ENCODE measurements around the gene KDM4B. TPM values are rescaled to one million over a fixed set of nuclear protein-coding genes. Genes with fewer than 3 reads are reported as not detected.
A peak's percentile ranks its signal among the peaks of the same experiment; 100 is the strongest.

Gene KDM4B
- total and polyA plus RNA-seq, 2 donors, result 14.3 to 19.5 TPM

DNA sequence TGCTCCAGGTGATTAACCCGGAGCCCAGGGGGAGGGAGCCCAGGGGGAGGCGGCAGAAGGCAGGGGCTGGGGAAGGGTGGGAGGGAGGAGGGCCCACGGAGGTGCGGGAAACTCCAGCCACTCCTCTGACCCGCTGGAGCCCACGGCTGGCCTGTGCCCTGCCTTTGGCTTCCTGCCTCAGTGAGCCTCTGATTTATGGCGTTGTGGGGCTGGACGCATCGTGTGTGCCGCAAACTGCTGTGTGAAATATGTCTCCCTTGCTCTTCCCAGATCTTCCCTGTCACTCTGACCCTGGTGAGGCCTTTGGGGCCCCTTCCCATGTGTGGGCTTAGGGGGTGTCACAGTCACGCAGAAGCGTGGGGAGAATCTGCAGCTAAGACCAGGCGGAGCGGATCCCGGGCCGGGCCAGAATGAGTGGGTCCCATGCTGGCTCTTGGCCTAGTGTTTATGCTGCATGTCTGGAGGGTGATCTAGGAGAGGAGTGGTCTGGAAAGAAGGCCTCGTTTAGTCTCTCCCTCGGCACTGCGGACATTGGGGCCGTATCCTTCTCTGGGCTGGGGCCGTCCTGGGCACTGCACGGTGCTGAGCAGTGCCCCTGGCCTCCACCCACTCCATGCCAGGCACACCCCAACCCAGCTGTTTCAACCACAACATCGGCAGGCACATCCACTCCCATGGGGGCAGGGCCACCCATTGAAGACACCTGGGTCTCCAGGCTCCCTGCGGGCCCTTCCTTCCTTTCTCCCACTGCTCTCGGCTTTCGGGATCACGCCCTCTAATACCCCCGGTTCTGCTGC is 123.0 kb downstream of the KDM4B start:
- H3K4me3 ChIP-seq (ENCODE audit: low read depth, low read length), result no peak overlapping the region
- 38% methylated on average over 28 of the region's 28 CpGs for WGBS
- peaks cover 1% of the 10 kb centered on the region for H3K36me3 ChIP-seq (ENCODE audit: insufficient read depth)
- DNase-seq (ENCODE audit: extremely low spot score), result no peak
- no peaks in the 10 kb centered on the region for H3K4me1 ChIP-seq (ENCODE audit: insufficient read depth)
- H3K27ac ChIP-seq (ENCODE audit: low read depth), result peak overlapping the region; percentile 58

DNA sequence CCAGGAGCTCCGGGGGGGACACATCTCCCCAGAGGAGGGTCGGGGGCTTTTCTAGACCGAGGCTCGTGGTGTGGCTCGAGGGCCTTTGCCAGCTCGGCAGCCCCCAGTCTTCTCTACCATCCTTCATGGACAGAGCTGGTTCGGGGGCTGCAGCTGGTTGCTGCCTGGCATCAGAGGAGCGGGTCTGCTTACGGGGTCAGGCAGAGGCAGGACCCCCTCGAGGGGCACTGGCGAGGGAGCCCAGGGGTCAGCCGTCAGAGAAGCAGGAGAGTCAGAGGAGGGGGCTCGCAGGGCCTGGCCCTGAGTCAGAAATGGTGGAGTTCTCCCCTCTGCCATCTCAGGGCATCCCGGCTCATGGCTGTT is 123.5 kb downstream of the KDM4B start:
- 84% methylated on average over 14 of the region's 14 CpGs for WGBS
- no peak for DNase-seq (ENCODE audit: extremely low spot score)
- no peaks in the 10 kb centered on the region for H3K4me1 ChIP-seq (ENCODE audit: insufficient read depth)

DNA sequence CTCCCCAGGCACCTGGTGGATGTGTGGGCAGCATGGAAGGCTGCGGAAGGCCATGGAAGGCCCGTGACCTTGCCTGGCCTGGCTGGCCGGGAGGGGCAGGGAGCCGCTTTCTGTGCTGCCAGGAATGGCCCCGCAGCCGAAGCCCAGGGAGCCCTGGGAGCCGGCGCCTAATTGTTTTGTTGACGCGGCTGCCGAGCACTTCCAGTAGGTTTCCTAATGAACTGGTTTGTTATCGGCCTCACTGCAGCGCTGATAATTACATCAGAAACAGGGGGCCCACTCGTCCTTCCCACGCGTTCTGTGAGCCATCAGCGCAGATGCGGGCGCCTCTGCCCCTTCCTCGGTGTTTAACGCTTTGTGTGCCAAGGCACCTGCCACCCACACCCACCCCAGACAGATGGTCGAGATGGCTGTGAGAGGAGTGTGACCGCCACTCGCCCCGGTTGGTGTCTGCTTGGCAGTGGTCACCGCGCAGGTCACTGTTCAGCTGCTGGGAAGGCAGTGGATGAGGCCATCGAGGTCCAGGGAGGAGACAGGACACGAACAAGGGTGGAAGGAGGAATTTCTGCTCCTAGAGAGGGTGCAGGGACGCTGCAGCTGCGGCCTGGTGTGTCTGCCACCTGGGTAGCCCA is 124.5 kb downstream of the KDM4B start:
- 84% methylated on average over 31 of the region's 31 CpGs for WGBS
- H3K27ac ChIP-seq (ENCODE audit: low read depth), result no peak overlapping the region
- no peaks in the 10 kb centered on the region for H3K4me1 ChIP-seq (ENCODE audit: insufficient read depth)
- H3K4me3 ChIP-seq (ENCODE audit: low read depth, low read length), result no peak overlapping the region
- no peak for DNase-seq (ENCODE audit: extremely low spot score)
- H3K36me3 ChIP-seq (ENCODE audit: insufficient read depth), result peaks cover 1% of the 10 kb centered on the region

More for the DNA sequence above, 123.5 kb downstream of the KDM4B start:
- Histone ChIP-seq H3K27ac (ENCODE audit: low read depth) (no peak overlapping the region), H3K36me3 (ENCODE audit: insufficient read depth) (peaks cover 1% of the 10 kb centered on the region), H3K4me3 (ENCODE audit: low read depth, low read length) (no peak overlapping the region)

DNA sequence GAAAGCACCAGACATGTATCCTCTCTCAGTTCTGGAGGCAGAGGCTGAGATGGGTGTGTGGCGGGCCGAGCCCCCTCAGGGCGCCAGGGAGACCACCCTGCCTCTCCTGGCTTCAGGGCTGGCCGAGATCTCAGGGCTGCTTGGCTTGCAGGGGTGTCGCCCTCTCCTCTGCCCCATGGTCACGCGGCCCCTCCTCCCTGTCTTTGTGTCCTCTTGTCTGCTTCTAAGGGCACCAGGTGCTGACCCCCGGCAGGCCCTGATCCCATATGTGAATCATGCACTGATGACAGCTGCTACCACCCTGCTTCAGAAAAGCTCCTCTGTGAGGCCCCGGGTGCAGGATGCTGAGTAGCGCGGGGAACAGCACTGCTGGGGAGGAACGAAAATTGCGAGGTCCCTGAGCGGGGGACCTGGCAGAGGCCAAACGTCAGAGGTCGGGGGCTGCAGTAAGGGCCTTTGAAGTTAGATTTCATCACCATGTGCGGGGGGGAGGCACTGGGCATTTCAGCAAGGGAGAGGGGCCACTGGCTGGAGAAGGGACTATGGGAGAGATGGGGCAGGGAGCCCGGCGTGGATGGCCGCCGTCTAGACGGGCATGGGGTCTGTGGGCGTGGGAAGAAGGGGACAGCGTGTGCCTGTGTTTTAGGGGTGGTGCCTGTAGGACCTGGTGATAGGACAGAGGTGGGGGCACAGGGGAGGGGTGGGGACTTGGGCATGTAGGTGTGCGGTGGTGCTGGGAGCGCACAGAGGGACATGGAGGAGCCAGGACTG is 125.2 kb downstream of the KDM4B start:
- WGBS, result 92% methylated on average over 26 of the region's 26 CpGs
- H3K36me3 ChIP-seq (ENCODE audit: insufficient read depth), result peaks cover 1% of the 10 kb centered on the region
- no peak overlapping the region for H3K4me3 ChIP-seq (ENCODE audit: low read depth, low read length)
- H3K27ac ChIP-seq (ENCODE audit: low read depth), result no peak overlapping the region
- no peak for DNase-seq (ENCODE audit: extremely low spot score)
- H3K4me1 ChIP-seq (ENCODE audit: insufficient read depth), result no peaks in the 10 kb centered on the region

DNA sequence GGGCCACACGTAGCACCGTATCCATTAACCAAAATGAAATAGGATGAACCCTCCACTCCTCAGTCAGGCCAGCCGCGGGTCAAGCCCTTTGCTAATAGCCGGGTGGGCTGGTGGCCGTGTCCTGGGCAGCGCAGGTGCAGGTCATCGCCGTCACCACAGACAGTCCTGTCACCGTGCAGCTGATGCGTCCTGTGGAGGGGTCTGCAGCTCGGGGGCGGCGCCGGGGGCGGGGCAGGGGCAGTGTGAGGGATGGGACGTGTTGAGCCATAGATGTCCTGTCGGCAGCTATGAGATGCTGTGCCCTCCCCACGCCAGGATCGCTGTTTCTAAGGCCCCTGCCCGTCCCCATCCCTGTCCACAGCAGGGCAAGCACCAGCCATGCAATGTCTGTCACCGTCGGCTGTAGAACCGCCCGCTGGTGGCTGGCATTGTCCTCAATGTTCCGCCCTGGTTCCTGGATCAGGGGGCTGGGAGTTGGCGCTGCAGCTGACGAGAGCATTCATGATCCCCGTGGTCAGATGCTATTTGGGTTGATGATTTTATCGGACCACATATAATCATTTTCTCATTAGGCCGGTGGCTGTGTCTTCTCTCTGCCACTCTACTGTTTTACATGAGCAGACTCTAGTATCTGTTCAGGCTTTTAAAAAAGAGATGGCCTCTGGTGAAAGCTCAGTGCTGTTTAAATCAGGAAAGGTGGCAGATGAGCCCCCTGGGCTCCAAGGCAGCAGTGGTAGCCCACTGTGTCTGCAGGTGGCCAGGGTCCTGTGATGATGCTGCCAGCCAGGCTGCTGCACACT is 126.1 kb downstream of the KDM4B start:
- H3K27ac ChIP-seq (ENCODE audit: low read depth), result no peak overlapping the region
- WGBS, result 93% methylated on average over 31 of the region's 31 CpGs

DNA sequence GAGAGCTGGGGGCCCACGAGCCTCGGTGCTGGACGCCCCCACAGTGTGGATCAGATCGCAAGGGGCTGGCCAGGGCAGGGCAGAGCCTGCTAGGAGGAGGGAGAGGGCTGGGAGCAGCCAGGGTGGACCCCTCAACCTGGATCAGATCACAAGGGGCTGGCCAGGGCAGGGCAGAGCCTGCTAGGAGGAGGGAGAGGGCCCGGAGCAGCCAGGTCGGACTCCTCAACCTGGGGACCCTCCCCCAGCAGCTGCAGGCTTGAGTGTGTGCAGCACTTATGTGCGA is 126.6 kb downstream of the KDM4B start:
- Histone ChIP-seq H3K36me3 (ENCODE audit: insufficient read depth) (peaks cover 1% of the 10 kb centered on the region), H3K4me1 (ENCODE audit: insufficient read depth) (no peaks in the 10 kb centered on the region), H3K4me3 (ENCODE audit: low read depth, low read length) (no peak overlapping the region), H3K27ac (ENCODE audit: low read depth) (no peak overlapping the region)
- 83% methylated on average over 7 of the region's 7 CpGs for WGBS
- DNase-seq (ENCODE audit: extremely low spot score), result no peak

More for the DNA sequence above, 126.1 kb downstream of the KDM4B start:
- no peak overlapping the region for H3K4me3 ChIP-seq (ENCODE audit: low read depth, low read length)
- no peak for DNase-seq (ENCODE audit: extremely low spot score)
- peaks cover 1% of the 10 kb centered on the region for H3K36me3 ChIP-seq (ENCODE audit: insufficient read depth)
- no peaks in the 10 kb centered on the region for H3K4me1 ChIP-seq (ENCODE audit: insufficient read depth)

DNA sequence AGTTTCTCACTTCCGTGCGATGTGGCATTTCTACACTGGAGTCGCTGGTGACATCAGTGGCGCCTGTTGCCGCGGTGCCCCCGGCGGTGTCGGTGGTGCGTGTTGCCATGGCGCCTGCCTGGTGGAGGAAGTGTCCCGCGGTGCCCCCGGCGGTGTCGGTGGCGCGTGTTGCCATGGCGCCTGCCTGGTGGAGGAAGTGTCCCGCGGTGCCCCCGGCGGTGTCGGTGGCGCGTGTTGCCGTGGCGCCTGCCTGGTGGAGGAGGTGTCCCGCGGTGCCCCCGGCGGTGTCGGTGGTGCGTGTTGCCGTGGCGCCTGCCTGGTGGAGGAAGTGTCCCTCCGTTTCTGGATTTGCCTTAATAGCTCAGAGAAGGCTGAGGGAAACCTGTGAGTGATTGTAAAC is 127.6 kb downstream of the KDM4B start:
- Histone ChIP-seq H3K27ac (ENCODE audit: low read depth) (no peak overlapping the region), H3K36me3 (ENCODE audit: insufficient read depth) (peaks cover 1% of the 10 kb centered on the region), H3K4me3 (ENCODE audit: low read depth, low read length) (no peak overlapping the region), H3K4me1 (ENCODE audit: insufficient read depth) (no peaks in the 10 kb centered on the region)
- DNase-seq (ENCODE audit: extremely low spot score), result no peak
- WGBS, result 97% methylated on average over 37 of the region's 37 CpGs

- Histone ChIP-seq H3K4me3 (ENCODE audit: low read depth, low read length) (no peak overlapping the region), H3K4me1 (ENCODE audit: insufficient read depth) (no peaks in the 10 kb centered on the region), H3K27ac (ENCODE audit: low read depth) (no peak overlapping the region), H3K36me3 (ENCODE audit: insufficient read depth) (no peaks in the 10 kb centered on the region)
- DNase-seq (ENCODE audit: extremely low spot score), result no peak
- WGBS, result 92% methylated on average over 16 of the region's 16 CpGs
These were observed 128.5 kb downstream of the KDM4B start for GRCh38 chr19:5097331-5097930.

GRCh38 chr19:5097959-5098623 is 129.2 kb downstream of the KDM4B start:
- DNase-seq (ENCODE audit: extremely low spot score), result no peak
- WGBS, result 90% methylated on average over 9 of the region's 9 CpGs
- H3K36me3 ChIP-seq (ENCODE audit: insufficient read depth), result no peaks in the 10 kb centered on the region

GRCh38 chr19:5098646-5099045 is 129.7 kb downstream of the KDM4B start:
- DNase-seq (ENCODE audit: extremely low spot score), result no peak
- no peak overlapping the region for H3K4me3 ChIP-seq (ENCODE audit: low read depth, low read length)
- no peak overlapping the region for H3K27ac ChIP-seq (ENCODE audit: low read depth)
- 98% methylated on average over 3 of the region's 3 CpGs for WGBS
- no peaks in the 10 kb centered on the region for H3K36me3 ChIP-seq (ENCODE audit: insufficient read depth)
- no peaks in the 10 kb centered on the region for H3K4me1 ChIP-seq (ENCODE audit: insufficient read depth)

More at GRCh38 chr19:5097959-5098623, 129.2 kb downstream of the KDM4B start:
- no peaks in the 10 kb centered on the region for H3K4me1 ChIP-seq (ENCODE audit: insufficient read depth)
- no peak overlapping the region for H3K4me3 ChIP-seq (ENCODE audit: low read depth, low read length)
- H3K27ac ChIP-seq (ENCODE audit: low read depth), result no peak overlapping the region

DNA sequence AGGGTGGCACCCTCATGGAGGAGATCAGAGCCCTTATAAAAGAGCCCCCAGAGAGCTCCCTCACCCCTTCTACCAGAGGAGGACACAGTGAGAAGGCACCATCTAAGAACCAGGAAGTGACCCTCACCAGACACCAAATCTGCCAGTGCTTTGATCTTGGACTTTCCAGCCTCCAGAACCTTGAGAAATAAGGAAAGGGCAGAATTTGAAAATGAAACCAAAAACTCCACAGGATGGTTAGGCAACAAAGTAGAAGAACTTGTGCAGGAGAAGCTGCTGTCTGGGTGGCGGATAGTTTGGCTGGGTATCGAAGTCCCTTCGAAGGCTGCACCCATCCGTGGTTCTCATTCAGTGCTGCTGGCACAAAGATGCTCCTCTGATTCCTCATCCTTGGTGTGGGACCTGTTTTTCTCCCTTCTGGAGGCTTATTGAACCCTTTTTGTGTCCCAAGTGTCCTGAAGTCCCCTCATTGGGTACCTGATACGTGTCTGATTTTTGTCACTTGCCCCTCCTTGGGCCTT is 130.8 kb downstream of the KDM4B start:
- H3K4me3 ChIP-seq (ENCODE audit: low read depth, low read length), result no peak overlapping the region
- H3K4me1 ChIP-seq (ENCODE audit: insufficient read depth), result no peaks in the 10 kb centered on the region
- no peak overlapping the region for H3K27ac ChIP-seq (ENCODE audit: low read depth)
- WGBS, result 98% methylated on average over 5 of the region's 5 CpGs
- H3K36me3 ChIP-seq (ENCODE audit: insufficient read depth), result no peaks in the 10 kb centered on the region
- no peak for DNase-seq (ENCODE audit: extremely low spot score)

- H3K4me3 ChIP-seq (ENCODE audit: low read depth, low read length), result no peak overlapping the region
- no peak for DNase-seq (ENCODE audit: extremely low spot score)
- H3K27ac ChIP-seq (ENCODE audit: low read depth), result no peak overlapping the region
- H3K36me3 ChIP-seq (ENCODE audit: insufficient read depth), result no peaks in the 10 kb centered on the region
- 97% methylated on average over 18 of the region's 18 CpGs for WGBS
- H3K4me1 ChIP-seq (ENCODE audit: insufficient read depth), result no peaks in the 10 kb centered on the region
These were observed 133.0 kb downstream of the KDM4B start for GRCh38 chr19:5101871-5102270.

All from urinary bladder (tissue), 4 donors.